HEK293T (cell line): Measurements from ENCODE around the gene NT5C2.

Source experiments
- ARNT ChIP-seq: fragments of 450-650 bp; IDR thresholded peaks from 2 replicates; pipeline ENCODE4 v1.6.1; 2017; ENCODE audit warnings: mild to moderate bottlenecking
- BHLHE40 ChIP-seq: fragments of 450-650 bp; IDR thresholded peaks from 2 replicates; pipeline ENCODE4 v1.6.1; 2016; ENCODE audit warnings: mild to moderate bottlenecking, moderate library complexity, borderline replicate concordance
- ELF4 ChIP-seq: fragments of 450-650 bp; IDR thresholded peaks from 2 replicates; pipeline ENCODE4 v1.6.1; 2017; ENCODE audit warnings: antibody characterized with exemption
- FOXA1 ChIP-seq: fragments of 450-650 bp; IDR thresholded peaks from 2 replicates; pipeline ENCODE4 v1.6.1; 2016; ENCODE audit warnings: mild to moderate bottlenecking
- FOXM1 ChIP-seq: fragments of 450-650 bp; IDR thresholded peaks from 2 replicates; pipeline ENCODE4 v1.6.1; 2017; ENCODE audit warnings: mild to moderate bottlenecking, borderline replicate concordance
- HDGF ChIP-seq: fragments of 450-650 bp; IDR thresholded peaks from 2 replicates; pipeline ENCODE4 v1.6.1; 2017; ENCODE audit warnings: antibody characterized with exemption, borderline replicate concordance
- LEF1 ChIP-seq: fragments of 450-650 bp; IDR thresholded peaks from 2 replicates; pipeline ENCODE4 v1.6.1; 2017; ENCODE audit warnings: mild to moderate bottlenecking, borderline replicate concordance
- NFRKB ChIP-seq: fragments of 450-650 bp; IDR thresholded peaks from 2 replicates; pipeline ENCODE4 v1.6.1; 2016; ENCODE audit warnings: mild to moderate bottlenecking, moderate library complexity
- PKNOX1 ChIP-seq: fragments of 450-650 bp; IDR thresholded peaks from 2 replicates; pipeline ENCODE4 v1.6.1; 2016
- SP1 ChIP-seq: fragments of 450-650 bp; IDR thresholded peaks from 2 replicates; pipeline ENCODE4 v1.6.1; 2017
- SUZ12 ChIP-seq: fragments of 450-650 bp; IDR thresholded peaks from 2 replicates; pipeline ENCODE4 v1.6.1; 2016; ENCODE audit warnings: mild to moderate bottlenecking
- ZNF384 ChIP-seq: fragments of 450-650 bp; IDR thresholded peaks from 2 replicates; pipeline ENCODE4 v1.6.1; 2016

DNA sequence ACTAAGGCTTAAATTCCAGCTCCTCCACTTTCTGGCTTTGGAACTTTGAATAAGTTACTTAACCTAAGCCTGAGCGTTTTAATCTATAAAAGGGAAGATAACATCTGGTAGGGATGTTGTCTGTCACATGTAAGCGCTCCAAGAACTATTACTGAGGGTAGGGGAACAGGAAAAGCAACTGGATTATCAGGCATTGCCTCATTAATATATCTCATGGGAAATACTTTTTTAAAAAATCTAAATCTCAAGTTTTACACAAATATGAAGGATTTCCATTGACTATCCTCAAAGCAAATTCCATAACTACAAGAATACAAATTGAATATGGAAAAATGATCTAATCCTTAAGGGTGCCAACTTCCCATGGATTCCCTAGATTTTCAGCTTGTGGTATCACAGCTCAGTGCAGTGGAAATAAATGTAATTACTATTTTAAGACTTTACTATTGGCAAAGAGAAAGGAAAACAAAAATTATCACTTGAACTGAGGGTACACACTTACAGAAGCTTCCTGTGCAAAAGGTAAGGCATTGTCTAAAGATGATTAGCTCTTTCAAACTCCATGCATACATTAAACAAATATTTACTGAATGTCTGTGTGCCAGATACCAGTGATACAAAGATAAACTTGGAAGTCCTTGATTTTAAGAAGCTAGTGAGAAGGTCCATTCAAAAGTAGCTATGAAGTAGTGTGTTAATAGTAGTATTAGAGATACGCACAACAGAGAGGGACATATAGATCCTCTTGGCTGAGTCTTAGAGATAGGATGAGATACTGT is 38.4 kb downstream of the NT5C2 start:
- TF ChIP-seq SP1, result no peak
- TF ChIP-seq HDGF, result no peak
- no peak for TF ChIP-seq ARNT
- TF ChIP-seq ELF4, result no peak
- no peak for TF ChIP-seq PKNOX1
- no peak for TF ChIP-seq FOXM1
- no peak for TF ChIP-seq SUZ12
- TF ChIP-seq BHLHE40, result no peak
- no peak for TF ChIP-seq LEF1
- no peak for TF ChIP-seq NFRKB
- TF ChIP-seq ZNF384, result no peak
- no peak for TF ChIP-seq FOXA1
